Erythroblast (primary cell): ENCODE measurements around the gene NDFIP2.

ENCODE experiments used
- GATA1 ChIP-seq: IDR thresholded peaks from 2 replicates; pipeline ENCODE4 v1.6.1; 2011; ENCODE audit warnings: low read depth, mild to moderate bottlenecking, control low read depth, low read length, moderate library complexity
- POLR2A ChIP-seq: IDR thresholded peaks from 2 replicates; pipeline ENCODE4 v1.6.1; 2011; ENCODE audit warnings: mild to moderate bottlenecking, low read length

DNA sequence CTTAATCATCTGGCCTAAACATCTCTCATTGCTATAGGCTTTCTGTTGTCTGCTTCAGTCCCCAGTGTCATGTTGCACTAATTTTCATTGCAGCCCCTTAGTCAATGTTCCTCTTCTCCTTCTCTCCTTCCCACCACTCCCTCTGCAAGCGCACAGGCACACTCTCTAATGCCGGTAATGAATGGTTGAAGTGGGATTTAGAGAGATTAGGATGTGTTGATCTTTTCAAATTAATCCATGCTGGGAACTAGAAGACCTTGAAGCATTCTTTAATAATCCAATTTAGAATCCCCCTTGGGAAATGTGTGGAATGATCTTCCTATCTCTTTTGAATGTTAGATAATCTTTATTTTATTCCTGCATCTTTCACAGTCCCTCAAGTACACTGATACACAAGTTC, 33.2 kb upstream of the NDFIP2 start:
- TF ChIP-seq POLR2A (no peak), GATA1 (no peak)
